GM19023 (cell line): ENCODE data around the gene MKNK1.

ENCODE experiments used
- ATAC-seq: cut with Tn5 transposase; IDR thresholded peaks from one replicate; pipeline ENCODE4 v1.9.1; 2021; ENCODE audit warnings: mild to moderate bottlenecking, moderate library complexity; ENCODE audit not compliant: unreplicated experiment

Gene MKNK1

GRCh38 chr1:46525253-46525983 is 78.7 kb downstream of the MKNK1 start:
- no peak for ATAC-seq

GRCh38 chr1:46524843-46525242 is 79.2 kb downstream of the MKNK1 start:
- no peak for ATAC-seq

- no peak for ATAC-seq
Observed at GRCh38 chr1:46523496-46524353, 80.3 kb downstream of the MKNK1 start.

GRCh38 chr1:46522969-46523320 is 81.1 kb downstream of the MKNK1 start:
- ATAC-seq: no peak

GRCh38 chr1:46522184-46522968 is 81.7 kb downstream of the MKNK1 start:
- no peak for ATAC-seq

- ATAC-seq: no peak
Observed at GRCh38 chr1:46521414-46521813, 82.7 kb downstream of the MKNK1 start.

- no peak for ATAC-seq
Observed at GRCh38 chr1:46520063-46520911, 83.8 kb downstream of the MKNK1 start.

GRCh38 chr1:46519209-46519608 is 84.9 kb downstream of the MKNK1 start:
- no peak for ATAC-seq

- no peak for ATAC-seq
Observed at GRCh38 chr1:46517932-46518498, 86.1 kb downstream of the MKNK1 start.

GRCh38 chr1:46517010-46517600 is 87.0 kb downstream of the MKNK1 start:
- no peak for ATAC-seq

GRCh38 chr1:46516200-46516950 is 87.7 kb downstream of the MKNK1 start:
- ATAC-seq: no peak

GRCh38 chr1:46515576-46515975 is 88.5 kb downstream of the MKNK1 start:
- no peak for ATAC-seq

GRCh38 chr1:46513536-46513935 is 90.5 kb downstream of the MKNK1 start:
- no peak for ATAC-seq

- no peak for ATAC-seq
Observed at GRCh38 chr1:46512792-46513190, 91.3 kb downstream of the MKNK1 start.

GRCh38 chr1:46512135-46512791 is 91.8 kb downstream of the MKNK1 start:
- no peak for ATAC-seq

GRCh38 chr1:46510998-46511365 is 93.1 kb downstream of the MKNK1 start:
- no peak for ATAC-seq

GRCh38 chr1:46510341-46510997 is 93.6 kb downstream of the MKNK1 start:
- ATAC-seq: no peak

- ATAC-seq: no peak
Observed at GRCh38 chr1:46508757-46509156, 95.3 kb downstream of the MKNK1 start.
